Measurements from ENCODE around the gene MSL1. TPM values are rescaled to one million over a fixed set of nuclear protein-coding genes. Genes with fewer than 3 reads are reported as not detected.

The MSL1 gene
- total RNA-seq, 1 experiment from 2014 or later: 96.3 TPM

DNA sequence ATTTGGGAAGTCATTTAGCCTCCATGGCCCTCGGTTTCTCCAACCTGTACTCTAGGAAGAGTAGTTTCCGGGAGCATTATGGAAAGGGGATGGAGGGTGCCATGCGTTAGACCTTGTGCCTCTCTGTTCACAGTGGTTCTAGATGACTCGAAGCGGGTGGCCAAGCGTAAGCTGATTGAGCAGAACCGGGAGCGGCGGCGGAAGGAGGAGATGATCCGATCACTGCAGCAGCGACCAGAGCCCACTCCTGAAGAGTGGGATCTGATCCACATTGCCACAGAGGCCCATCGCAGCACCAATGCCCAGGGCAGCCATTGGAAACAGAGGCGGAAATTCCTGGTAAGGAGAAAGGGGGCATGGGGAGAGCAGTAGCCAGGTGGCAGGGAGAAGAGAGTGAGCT, 37.3 kb upstream of the MSL1 start:
- no peak for TF ChIP-seq TCF7L2 (IDR thresholded peaks at IDR 0.05; ENCODE audit: low read depth, low read length)
- TF ChIP-seq POLR2AphosphoS5 (IDR thresholded peaks at IDR 0.05; ENCODE audit: low read depth, low read length): no peak
- TF ChIP-seq, protein P1, sequence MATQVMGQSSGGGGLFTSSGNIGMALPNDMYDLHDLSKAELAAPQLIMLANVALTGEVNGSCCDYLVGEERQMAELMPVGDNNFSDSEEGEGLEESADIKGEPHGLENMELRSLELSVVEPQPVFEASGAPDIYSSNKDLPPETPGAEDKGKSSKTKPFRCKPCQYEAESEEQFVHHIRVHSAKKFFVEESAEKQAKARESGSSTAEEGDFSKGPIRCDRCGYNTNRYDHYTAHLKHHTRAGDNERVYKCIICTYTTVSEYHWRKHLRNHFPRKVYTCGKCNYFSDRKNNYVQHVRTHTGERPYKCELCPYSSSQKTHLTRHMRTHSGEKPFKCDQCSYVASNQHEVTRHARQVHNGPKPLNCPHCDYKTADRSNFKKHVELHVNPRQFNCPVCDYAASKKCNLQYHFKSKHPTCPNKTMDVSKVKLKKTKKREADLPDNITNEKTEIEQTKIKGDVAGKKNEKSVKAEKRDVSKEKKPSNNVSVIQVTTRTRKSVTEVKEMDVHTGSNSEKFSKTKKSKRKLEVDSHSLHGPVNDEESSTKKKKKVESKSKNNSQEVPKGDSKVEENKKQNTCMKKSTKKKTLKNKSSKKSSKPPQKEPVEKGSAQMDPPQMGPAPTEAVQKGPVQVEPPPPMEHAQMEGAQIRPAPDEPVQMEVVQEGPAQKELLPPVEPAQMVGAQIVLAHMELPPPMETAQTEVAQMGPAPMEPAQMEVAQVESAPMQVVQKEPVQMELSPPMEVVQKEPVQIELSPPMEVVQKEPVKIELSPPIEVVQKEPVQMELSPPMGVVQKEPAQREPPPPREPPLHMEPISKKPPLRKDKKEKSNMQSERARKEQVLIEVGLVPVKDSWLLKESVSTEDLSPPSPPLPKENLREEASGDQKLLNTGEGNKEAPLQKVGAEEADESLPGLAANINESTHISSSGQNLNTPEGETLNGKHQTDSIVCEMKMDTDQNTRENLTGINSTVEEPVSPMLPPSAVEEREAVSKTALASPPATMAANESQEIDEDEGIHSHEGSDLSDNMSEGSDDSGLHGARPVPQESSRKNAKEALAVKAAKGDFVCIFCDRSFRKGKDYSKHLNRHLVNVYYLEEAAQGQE (IDR thresholded peaks at IDR 0.05; ENCODE audit: insufficient read depth in 1 of 2, low read depth in 2 of 2, low read length in 1 of 2): no peak
- no peak for TF ChIP-seq CTCF (IDR thresholded peaks at IDR 0.05)
- no peak for TF ChIP-seq SIN3A (IDR thresholded peaks at IDR 0.05; ENCODE audit: borderline replicate concordance, insufficient read depth, low read depth, low read length)
- ChIA-PET CTCF (interaction anchor here (1.0 kb wide), 1 partner anchor 10 kb away, joined by 3 read pairs; no protein-coding TSS in a partner anchor), POLR2A (no interaction called here)
- Histone ChIP-seq H3K4me1 (ENCODE audit: control insufficient read depth, insufficient read depth, low read length) (no peaks in the 10 kb centered on the region), H3K27ac (ENCODE audit: low read length) (no peak overlapping the region), H3K4me3 (ENCODE audit: low read depth in 2 of 2, low read length in 2 of 2) (no peak overlapping the region), H3K36me3 (ENCODE audit: control insufficient read depth, insufficient read depth, low read length) (no peaks in the 10 kb centered on the region), H3K27me3 (ENCODE audit: control insufficient read depth, insufficient read depth, low read length) (no peaks in the 10 kb centered on the region), H3K9me3 (ENCODE audit: control insufficient read depth, insufficient read depth, low read depth, low read length) (no peaks in the 10 kb centered on the region)
- DNase-seq (ENCODE audit: low read depth, low spot score) (no peak), ATAC-seq (no peak)
- BruUV-seq (replicated peaks): no TSS peak
- in situ Hi-C loops (cut with HindIII; ENCODE audit: low pct_unique_long_range_greater_than_20kb, low sequenced_read_pairs) (no loop called here), intact Hi-C loops (cut with micrococcal nuclease; ENCODE audit: unreplicated experiment) (no loop called here)

DNA sequence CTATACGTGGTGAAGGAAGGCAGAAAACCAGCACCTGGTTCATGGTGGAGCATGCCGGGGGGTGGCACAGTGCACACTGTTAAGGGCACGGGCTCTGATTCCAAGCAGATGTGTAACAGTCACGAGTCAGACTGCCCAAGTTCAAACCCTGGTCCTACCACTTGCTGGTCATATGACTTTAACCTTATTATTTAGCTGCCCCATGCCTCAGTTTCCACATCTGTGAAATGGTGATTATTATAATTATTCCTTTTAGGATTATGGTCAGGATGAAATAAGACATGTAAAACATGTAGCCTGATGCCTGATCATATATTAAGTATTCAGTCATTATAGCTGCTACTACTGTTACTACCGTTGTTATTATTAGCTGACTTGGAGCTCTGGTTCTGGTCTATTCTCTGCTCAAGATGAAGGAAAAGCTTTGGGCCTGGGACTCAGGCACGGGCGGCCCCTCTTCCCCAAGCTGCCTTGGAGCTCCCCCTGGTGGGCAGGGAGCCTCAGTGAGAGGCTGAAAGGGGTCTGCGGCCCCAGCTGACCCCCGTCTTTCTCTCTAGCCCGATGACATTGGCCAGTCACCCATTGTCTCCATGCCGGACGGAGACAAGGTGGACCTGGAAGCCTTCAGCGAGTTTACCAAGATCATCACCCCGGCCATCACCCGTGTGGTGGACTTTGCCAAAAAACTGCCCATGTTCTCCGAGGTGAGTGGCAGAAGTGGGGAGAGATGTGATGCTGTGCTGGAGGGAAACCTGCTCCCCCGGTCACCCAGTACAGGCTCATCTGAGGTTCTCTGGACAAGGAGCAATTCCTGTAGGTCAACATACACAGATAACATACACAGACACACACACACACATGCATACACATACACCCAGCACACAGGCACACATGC, 35.4 kb upstream of the MSL1 start:
- ChIA-PET CTCF (interaction anchor here (0.5 to 1.6 kb wide), 6 partner anchors 11 to 72 kb away, joined by 3 to 13 read pairs (median 6); partner anchors contain the start of gene CSF3), POLR2A (interaction anchor here (0.6 kb wide), 1 partner anchor 17 kb away, joined by 26 read pairs; no protein-coding TSS in a partner anchor)
- in situ Hi-C loops (cut with HindIII; ENCODE audit: low pct_unique_long_range_greater_than_20kb, low sequenced_read_pairs): no loop called here

More for the DNA sequence above, 35.4 kb upstream of the MSL1 start:
- H3K27ac ChIP-seq (ENCODE audit: low read length): no peak overlapping the region
- DNase-seq (ENCODE audit: low read depth, low spot score): no peak
- H3K27me3 ChIP-seq (ENCODE audit: control insufficient read depth, insufficient read depth, low read length): no peaks in the 10 kb centered on the region
- no peaks in the 10 kb centered on the region for H3K36me3 ChIP-seq (ENCODE audit: control insufficient read depth, insufficient read depth, low read length)
- peaks cover 7% of the 10 kb centered on the region; the same call in 1 of the 2 replicates for H3K4me1 ChIP-seq (ENCODE audit: control insufficient read depth, insufficient read depth, low read length)
- peak; percentile 84 for ATAC-seq
- no peaks in the 10 kb centered on the region for H3K9me3 ChIP-seq (ENCODE audit: control insufficient read depth, insufficient read depth, low read depth, low read length)
- TF ChIP-seq, protein P1 (IDR thresholded peaks at IDR 0.05; ENCODE audit: insufficient read depth in 1 of 2, low read depth in 2 of 2, low read length in 1 of 2): no peak
- TF ChIP-seq CTCF (IDR thresholded peaks at IDR 0.05): peak; percentile 96
- BruUV-seq (replicated peaks): no TSS peak
- no peak overlapping the region for H3K4me3 ChIP-seq (ENCODE audit: low read depth in 2 of 2, low read length in 2 of 2)
- intact Hi-C loops (cut with micrococcal nuclease; ENCODE audit: unreplicated experiment): loop anchor here (1.0 kb wide), 1 partner anchor 73 kb away; no protein-coding TSS in a partner anchor

Data from Panc1 (cell line).